GM23248 (cell line): Measurements from ENCODE around the gene USP2. TPM values are rescaled to one million over a fixed set of nuclear protein-coding genes. Genes with fewer than 3 reads are reported as not detected.

Source experiments
- DNase-seq: peaks from one replicate; pipeline ENCODE4 v3.0.0-alpha.2; 2015
- H2AFZ ChIP-seq: fragments of 200-600 bp; sonication (generic); 2 replicates; pipeline ENCODE4 v1.6.1; 2016; ENCODE audit warnings: antibody characterized with exemption
- H3F3A ChIP-seq: fragments of 200-600 bp; sonication (generic); 2 replicates; pipeline ENCODE4 v1.6.1; 2016; ENCODE audit warnings: mild to moderate bottlenecking, antibody characterized with exemption, mixed run types; ENCODE audit not compliant: insufficient read depth
- H3K27ac ChIP-seq: fragments of 200-600 bp; sonication (generic); 2 replicates; pipeline ENCODE4 v1.5.1; 2016; ENCODE audit warnings: mild to moderate bottlenecking
- H3K27me3 ChIP-seq: fragments of 200-600 bp; sonication (generic); replicated peaks from 2 replicates; pipeline ENCODE4 v1.6.1; 2016; ENCODE audit warnings: mild to moderate bottlenecking; ENCODE audit not compliant: insufficient read depth
- H3K36me3 ChIP-seq: fragments of 200-600 bp; sonication (generic); 2 replicates; pipeline ENCODE4 v1.6.1; 2016; ENCODE audit warnings: low read depth, mild to moderate bottlenecking
- H3K4me1 ChIP-seq: fragments of 200-600 bp; sonication (generic); 2 replicates; pipeline ENCODE4 v1.6.1; 2016; ENCODE audit warnings: mild to moderate bottlenecking; ENCODE audit not compliant: insufficient read depth
- H3K4me2 ChIP-seq: fragments of 200-600 bp; sonication (generic); one replicate; pipeline ENCODE4 v1.6.1; 2016; ENCODE audit warnings: mild to moderate bottlenecking; ENCODE audit not compliant: unreplicated experiment
- H3K4me3 ChIP-seq: fragments of 200-600 bp; sonication (generic); 2 replicates; pipeline ENCODE4 v1.5.1; 2016; ENCODE audit warnings: mild to moderate bottlenecking
- H3K79me2 ChIP-seq: fragments of 200-600 bp; sonication (generic); 2 replicates; pipeline ENCODE4 v1.6.1; 2016; ENCODE audit warnings: mild to moderate bottlenecking; ENCODE audit not compliant: insufficient read depth
- H3K9ac ChIP-seq: fragments of 200-600 bp; sonication (generic); 2 replicates; pipeline ENCODE4 v1.6.1; 2016; ENCODE audit warnings: mild to moderate bottlenecking
- H3K9me2 ChIP-seq: fragments of 200-600 bp; sonication (generic); 2 replicates; pipeline ENCODE4 v1.6.1; 2016; ENCODE audit warnings: mixed run types, mild to moderate bottlenecking, moderate library complexity; ENCODE audit not compliant: insufficient read depth
- H3K9me3 ChIP-seq: fragments of 200-600 bp; sonication (generic); one replicate; pipeline ENCODE4 v1.6.1; 2017; ENCODE audit warnings: low read depth
- H4K20me1 ChIP-seq: fragments of 200-600 bp; sonication (generic); 2 replicates; pipeline ENCODE4 v1.6.0; 2016; ENCODE audit not compliant: insufficient read depth
- EZH2 ChIP-seq: fragments of 200-600 bp; sonication (generic); IDR thresholded peaks from 2 replicates; pipeline ENCODE4 v1.6.1; 2018; ENCODE audit warnings: antibody characterized with exemption, mild to moderate bottlenecking; ENCODE audit not compliant: insufficient read depth, poor library complexity, severe bottlenecking
- EZH2phosphoT487 ChIP-seq: fragments of 200-600 bp; sonication (generic); IDR thresholded peaks from 2 replicates; pipeline ENCODE4 v1.6.1; 2018; ENCODE audit warnings: antibody characterized with exemption, moderate library complexity, mild to moderate bottlenecking, low read depth; ENCODE audit not compliant: insufficient read depth
- WGBS, 2 experiments: methylation state at CpG; one replicate each; pipeline ENCODE4 v1.1.6; 2015 to 2017; ENCODE audit warnings: low lambda C conversion rate in 2 of 2, low coverage in 1 of 2; ENCODE audit errors: missing lambda C conversion rate in 2 of 2; 5-methylcytosine and 5-hydroxymethylcytosine counted together
- in situ Hi-C: fragments of 300-500 bp; cut with MboI; formaldehyde crosslinking; loops from 2 replicates; pipeline ENCODE4 v1.15.0; 2020
- polyA plus RNA-seq: library from polyadenylated mRNA; unstranded; fragments of >200 nt; fragmentation: Nextera tagmentation; extraction: Ambion mirVana; gene quantifications from 2 replicates; pipeline ENCODE4 v1.2.1, GENCODE V29; 2016
- total RNA-seq: library from RNA; depleted of rRNA; stranded (reverse); fragments of >200 nt; shearing (Covaris generic); gene quantifications from 2 replicates; pipeline ENCODE4 v1.2.3, GENCODE V29; 2014

The USP2 gene
- total and polyA plus RNA-seq, 2 experiments from 2014 or later: 0.33 TPM; not detected in 1

GRCh38 chr11:119374632-119375336, 6.7 kb downstream of the USP2 start:
- Histone ChIP-seq H2AFZ (no peak overlapping the region), H3K27me3 (no peaks in the 10 kb centered on the region), H3K79me2 (no peaks in the 10 kb centered on the region), H3F3A (no peaks in the 10 kb centered on the region), H3K36me3 (no peaks in the 10 kb centered on the region), H3K27ac (no peak overlapping the region), H3K4me3 (no peak overlapping the region), H3K9ac (peak overlapping the region; percentile 2; the same call in 1 of the 2 replicates), H3K9me2 (no peaks in the 10 kb centered on the region), H3K9me3 (no peaks in the 10 kb centered on the region), H3K4me2 (peak overlapping the region; percentile 5), H4K20me1 (no peaks in the 10 kb centered on the region), H3K4me1 (peaks cover 23% of the 10 kb centered on the region)
- WGBS, 2 experiments: 40 to 43% methylated on average over 11 of the region's 11 CpGs
- in situ Hi-C loops: no loop called here
- no peak for TF ChIP-seq EZH2phosphoT487
- no peak for TF ChIP-seq EZH2
- peak; percentile 55 for DNase-seq

GRCh38 chr11:119373921-119374631, 7.4 kb downstream of the USP2 start:
- peak; percentile 83 for DNase-seq
- H3K4me1 ChIP-seq: peaks cover 23% of the 10 kb centered on the region
- no peaks in the 10 kb centered on the region for H3K9me2 ChIP-seq
- in situ Hi-C loops: no loop called here
- H3F3A ChIP-seq: no peaks in the 10 kb centered on the region
- no peak overlapping the region for H3K9ac ChIP-seq
- no peak overlapping the region for H3K27ac ChIP-seq
- H4K20me1 ChIP-seq: no peaks in the 10 kb centered on the region
- WGBS, 2 experiments: 45 to 47% methylated on average over 5 of the region's 5 CpGs
- H3K4me2 ChIP-seq: no peak overlapping the region
- no peak overlapping the region for H2AFZ ChIP-seq
- TF ChIP-seq EZH2 (no peak), EZH2phosphoT487 (no peak)
- H3K9me3 ChIP-seq: no peaks in the 10 kb centered on the region
- no peaks in the 10 kb centered on the region for H3K36me3 ChIP-seq
- no peaks in the 10 kb centered on the region for H3K27me3 ChIP-seq
- H3K4me3 ChIP-seq: no peak overlapping the region
- H3K79me2 ChIP-seq: no peaks in the 10 kb centered on the region

GRCh38 chr11:119373059-119373920, 8.2 kb downstream of the USP2 start:
- H3K4me2 ChIP-seq: no peak overlapping the region
- H3K27ac ChIP-seq: no peak overlapping the region
- no peak overlapping the region for H3K9ac ChIP-seq
- 82 to 85% methylated on average over 21 to 23 of the region's 23 CpGs for WGBS, 2 experiments
- H3K27me3 ChIP-seq: no peaks in the 10 kb centered on the region; the same call in 1 of the 2 replicates
- no peaks in the 10 kb centered on the region for H3K9me3 ChIP-seq
- H3K9me2 ChIP-seq: no peaks in the 10 kb centered on the region
- H3K36me3 ChIP-seq: no peaks in the 10 kb centered on the region
- in situ Hi-C loops: no loop called here
- TF ChIP-seq EZH2phosphoT487 (no peak), EZH2 (no peak)
- H3K4me1 ChIP-seq: peaks cover 23% of the 10 kb centered on the region
- no peaks in the 10 kb centered on the region for H3F3A ChIP-seq
- no peak overlapping the region for H2AFZ ChIP-seq
- DNase-seq: no peak
- no peaks in the 10 kb centered on the region for H3K79me2 ChIP-seq
- no peaks in the 10 kb centered on the region for H4K20me1 ChIP-seq
- no peak overlapping the region for H3K4me3 ChIP-seq
